ENCODE measurements around the gene PRKCB.
"Not testable (repeated sequence)": the region's sequence is repeated elsewhere in the genome, so short reads cannot be mapped to it uniquely, and the experiment has no call there.

Gene PRKCB

DNA sequence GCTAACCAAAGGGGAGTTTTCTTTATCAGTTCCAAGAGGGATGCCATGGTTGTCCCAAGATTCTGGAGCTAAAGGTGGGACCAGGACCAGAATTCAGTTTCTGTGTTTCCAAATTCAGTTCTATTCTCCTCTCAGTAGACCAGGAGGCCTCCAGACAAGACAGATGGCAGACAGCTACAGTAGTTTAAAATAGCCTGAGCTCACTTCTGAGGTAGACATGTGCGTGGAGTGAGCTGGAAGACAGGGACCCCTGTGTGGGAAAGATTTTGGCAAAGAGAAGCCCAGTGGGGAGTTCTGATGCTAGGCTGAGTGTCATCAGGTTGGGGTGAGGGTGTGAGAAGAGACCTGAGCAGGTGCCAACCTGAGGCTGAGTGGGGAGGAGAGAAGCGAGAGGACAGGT is 95.4 kb downstream of the PRKCB start:
- no peak overlapping the region for H3K4me3 ChIP-seq (ENCODE audit: low read depth, low read length)
- DNase-seq (ENCODE audit: low read depth) = no peak
- TF ChIP-seq, protein P1, sequence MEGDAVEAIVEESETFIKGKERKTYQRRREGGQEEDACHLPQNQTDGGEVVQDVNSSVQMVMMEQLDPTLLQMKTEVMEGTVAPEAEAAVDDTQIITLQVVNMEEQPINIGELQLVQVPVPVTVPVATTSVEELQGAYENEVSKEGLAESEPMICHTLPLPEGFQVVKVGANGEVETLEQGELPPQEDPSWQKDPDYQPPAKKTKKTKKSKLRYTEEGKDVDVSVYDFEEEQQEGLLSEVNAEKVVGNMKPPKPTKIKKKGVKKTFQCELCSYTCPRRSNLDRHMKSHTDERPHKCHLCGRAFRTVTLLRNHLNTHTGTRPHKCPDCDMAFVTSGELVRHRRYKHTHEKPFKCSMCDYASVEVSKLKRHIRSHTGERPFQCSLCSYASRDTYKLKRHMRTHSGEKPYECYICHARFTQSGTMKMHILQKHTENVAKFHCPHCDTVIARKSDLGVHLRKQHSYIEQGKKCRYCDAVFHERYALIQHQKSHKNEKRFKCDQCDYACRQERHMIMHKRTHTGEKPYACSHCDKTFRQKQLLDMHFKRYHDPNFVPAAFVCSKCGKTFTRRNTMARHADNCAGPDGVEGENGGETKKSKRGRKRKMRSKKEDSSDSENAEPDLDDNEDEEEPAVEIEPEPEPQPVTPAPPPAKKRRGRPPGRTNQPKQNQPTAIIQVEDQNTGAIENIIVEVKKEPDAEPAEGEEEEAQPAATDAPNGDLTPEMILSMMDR (IDR thresholded peaks at IDR 0.05; ENCODE audit: insufficient read depth, low read depth, low read length, missing control alignments) = no peak

DNA sequence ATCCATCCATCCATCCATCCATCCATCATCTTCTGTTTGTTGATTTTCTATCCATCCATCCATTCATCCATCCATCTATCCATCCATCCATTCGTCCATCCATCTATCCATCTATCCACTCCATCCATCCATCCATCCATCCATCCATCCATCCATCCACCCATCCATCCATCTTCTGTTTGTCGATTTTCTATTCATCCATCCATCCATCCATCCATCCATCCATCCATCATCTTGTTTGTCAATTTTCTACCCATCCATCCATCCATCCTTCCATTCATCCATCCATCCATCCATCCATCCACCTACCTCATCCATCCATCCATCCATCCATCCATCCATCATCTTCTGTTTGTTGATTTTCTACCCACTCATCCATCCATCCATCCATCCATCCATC is 97.9 kb downstream of the PRKCB start:
- DNase-seq (ENCODE audit: low read depth); H3K4me3 ChIP-seq (ENCODE audit: low read depth, low read length): not testable (repeated sequence)

DNA sequence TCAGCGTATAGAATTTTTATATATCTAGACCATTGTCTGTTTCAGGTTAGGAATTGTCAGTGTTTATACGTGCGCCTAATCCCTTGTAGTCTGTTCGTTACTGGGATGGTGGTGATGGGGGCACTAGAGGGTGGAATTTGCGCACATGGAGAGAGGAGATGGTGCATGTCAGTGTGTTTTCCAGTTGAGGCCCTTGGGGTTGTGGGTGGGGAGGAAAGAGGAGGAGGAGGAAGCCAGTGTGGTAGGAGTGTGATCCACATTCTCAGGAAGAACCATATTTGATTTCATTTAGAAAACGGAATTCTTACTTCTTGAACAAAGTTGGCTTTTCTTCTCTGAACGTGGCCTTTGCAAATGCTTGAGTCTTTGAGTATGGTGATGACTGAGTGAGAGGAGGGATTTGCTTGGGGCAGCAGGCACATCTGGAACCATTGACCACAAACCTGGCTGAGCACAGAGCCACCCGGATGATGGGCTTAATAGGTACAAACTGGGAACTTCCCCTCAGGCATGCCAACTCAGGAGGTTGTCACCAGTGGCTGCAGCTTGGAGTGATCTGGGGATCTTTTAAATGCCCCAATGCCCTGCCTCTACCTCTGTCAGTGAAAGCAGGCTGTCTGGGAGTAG is 98.9 kb downstream of the PRKCB start:
- H3K4me3 ChIP-seq (ENCODE audit: low read depth, low read length) = no peak overlapping the region
- no peak for DNase-seq (ENCODE audit: low read depth)
- TF ChIP-seq, protein P1 (IDR thresholded peaks at IDR 0.05; ENCODE audit: insufficient read depth, low read depth, low read length, missing control alignments) = no peak

DNA sequence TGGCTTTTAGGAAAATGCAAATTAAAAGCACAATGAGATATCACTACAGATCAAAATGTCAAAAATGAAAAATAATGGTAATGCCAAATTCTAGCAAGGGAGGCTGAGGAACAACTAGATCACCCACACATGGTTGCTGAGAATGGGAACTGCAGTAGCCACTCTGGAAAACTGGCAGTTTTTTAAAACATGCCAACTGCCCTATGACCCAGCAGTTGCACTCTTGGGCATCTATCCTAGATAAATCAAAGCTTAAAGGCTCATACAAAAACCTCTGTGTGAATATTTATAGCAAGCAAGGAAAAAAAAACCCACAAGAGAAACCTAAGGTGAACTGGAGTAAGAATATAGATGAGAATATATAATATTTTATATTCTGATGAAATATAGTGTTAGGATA is 104.3 kb downstream of the PRKCB start:
- DNase-seq (ENCODE audit: low read depth) = no peak

DNA sequence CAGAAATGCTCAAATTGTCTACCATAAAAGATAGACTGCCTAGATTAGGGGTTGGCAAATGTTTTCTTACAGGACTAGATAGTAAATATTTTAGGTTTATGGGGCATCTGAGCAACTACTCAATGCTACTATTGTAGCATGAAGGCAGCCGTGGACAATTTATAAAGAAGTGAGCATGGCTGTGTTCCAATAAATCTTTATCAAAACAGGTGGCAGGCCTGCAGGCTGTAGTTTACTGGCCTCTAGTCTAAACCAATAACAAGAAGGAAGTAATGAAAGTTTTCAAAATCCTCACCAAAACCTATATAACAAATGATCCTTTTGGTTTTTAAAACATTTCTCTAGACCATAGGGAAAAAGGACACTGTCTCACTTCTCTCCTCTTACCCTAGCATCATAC is 105.2 kb downstream of the PRKCB start:
- H3K4me3 ChIP-seq (ENCODE audit: low read depth, low read length) = no peak overlapping the region
- no peak for DNase-seq (ENCODE audit: low read depth)
- TF ChIP-seq, protein P1 (IDR thresholded peaks at IDR 0.05; ENCODE audit: insufficient read depth, low read depth, low read length, missing control alignments) = no peak

More for the DNA sequence above, 104.3 kb downstream of the PRKCB start:
- H3K4me3 ChIP-seq (ENCODE audit: low read depth, low read length) = no peak overlapping the region
- TF ChIP-seq, protein P1 (IDR thresholded peaks at IDR 0.05; ENCODE audit: insufficient read depth, low read depth, low read length, missing control alignments) = no peak

DNA sequence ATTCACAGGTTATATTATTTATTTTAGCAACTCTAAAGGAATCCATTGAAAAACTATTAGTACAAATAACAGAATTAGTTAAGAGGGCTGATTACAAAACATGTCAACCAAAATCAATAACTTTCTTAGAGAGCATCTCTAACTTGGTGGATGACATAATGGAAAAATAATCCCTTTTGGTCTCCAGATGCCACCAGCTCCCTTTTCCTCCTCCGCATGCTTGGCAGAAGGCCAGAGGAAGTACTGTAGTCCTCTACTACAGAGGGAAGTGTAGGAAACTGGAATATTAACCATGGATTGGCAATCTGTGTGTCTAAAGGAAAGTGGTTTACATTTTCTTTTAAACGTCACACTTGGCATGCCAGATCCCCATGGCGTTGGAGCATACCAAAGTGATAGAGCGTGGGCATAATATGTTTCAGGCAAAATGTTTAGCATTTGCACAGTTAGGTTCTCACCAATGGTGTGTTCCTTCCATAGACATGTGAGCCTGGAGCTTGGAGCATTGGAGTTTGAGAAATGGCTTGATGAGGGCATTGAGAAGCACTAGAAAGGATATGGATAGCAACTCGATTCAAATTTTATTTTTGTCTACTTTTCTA is 106.3 kb downstream of the PRKCB start:
- no peak overlapping the region for H3K4me3 ChIP-seq (ENCODE audit: low read depth, low read length)
- no peak for DNase-seq (ENCODE audit: low read depth)
- TF ChIP-seq, protein P1 (IDR thresholded peaks at IDR 0.05; ENCODE audit: insufficient read depth, low read depth, low read length, missing control alignments) = no peak

DNA sequence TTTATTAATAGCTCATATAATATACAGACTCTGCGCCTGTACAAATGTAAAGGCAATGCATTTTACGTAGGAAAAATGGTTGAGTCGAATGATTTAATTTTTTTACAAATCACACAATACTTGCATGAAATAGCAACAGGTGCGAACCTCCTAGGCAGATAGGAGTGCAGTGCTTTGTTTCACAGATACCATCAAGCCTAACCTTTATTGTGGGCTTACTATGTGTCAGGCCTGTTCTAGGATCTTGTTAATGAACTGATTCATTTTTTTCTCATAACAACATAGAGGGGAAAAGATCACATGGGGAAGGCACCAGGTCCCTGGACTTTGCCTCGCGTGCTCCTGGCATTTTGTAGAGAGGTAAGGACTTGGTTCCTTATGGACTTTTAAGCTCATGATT is 107.8 kb downstream of the PRKCB start:
- DNase-seq (ENCODE audit: low read depth) = no peak
- H3K4me3 ChIP-seq (ENCODE audit: low read depth, low read length) = no peak overlapping the region
- TF ChIP-seq, protein P1 (IDR thresholded peaks at IDR 0.05; ENCODE audit: insufficient read depth, low read depth, low read length, missing control alignments) = no peak
